ENCODE measurements around the gene NR3C1.

GRCh38 chr5:143372187-143372829 is 31.2 kb downstream of the NR3C1 start:
- TF ChIP-seq, protein P1, sequence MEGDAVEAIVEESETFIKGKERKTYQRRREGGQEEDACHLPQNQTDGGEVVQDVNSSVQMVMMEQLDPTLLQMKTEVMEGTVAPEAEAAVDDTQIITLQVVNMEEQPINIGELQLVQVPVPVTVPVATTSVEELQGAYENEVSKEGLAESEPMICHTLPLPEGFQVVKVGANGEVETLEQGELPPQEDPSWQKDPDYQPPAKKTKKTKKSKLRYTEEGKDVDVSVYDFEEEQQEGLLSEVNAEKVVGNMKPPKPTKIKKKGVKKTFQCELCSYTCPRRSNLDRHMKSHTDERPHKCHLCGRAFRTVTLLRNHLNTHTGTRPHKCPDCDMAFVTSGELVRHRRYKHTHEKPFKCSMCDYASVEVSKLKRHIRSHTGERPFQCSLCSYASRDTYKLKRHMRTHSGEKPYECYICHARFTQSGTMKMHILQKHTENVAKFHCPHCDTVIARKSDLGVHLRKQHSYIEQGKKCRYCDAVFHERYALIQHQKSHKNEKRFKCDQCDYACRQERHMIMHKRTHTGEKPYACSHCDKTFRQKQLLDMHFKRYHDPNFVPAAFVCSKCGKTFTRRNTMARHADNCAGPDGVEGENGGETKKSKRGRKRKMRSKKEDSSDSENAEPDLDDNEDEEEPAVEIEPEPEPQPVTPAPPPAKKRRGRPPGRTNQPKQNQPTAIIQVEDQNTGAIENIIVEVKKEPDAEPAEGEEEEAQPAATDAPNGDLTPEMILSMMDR (conservative IDR thresholded peaks at IDR 0.05; ENCODE audit: low read depth, low read length): no peak
- TF ChIP-seq CEBPB (IDR thresholded peaks at IDR 0.05; ENCODE audit: low read depth, low read length): no peak
- TF ChIP-seq NFE2L2 (IDR thresholded peaks at IDR 0.05; ENCODE audit: low read depth, low read length): no peak
- no peak for TF ChIP-seq POLR2A (IDR thresholded peaks at IDR 0.05; ENCODE audit: low read depth, low read length)
